ENCODE data around the gene HECTD1. TPM values are rescaled to one million over a fixed set of nuclear protein-coding genes. Genes with fewer than 3 reads are reported as not detected.
A peak's percentile ranks its signal among the peaks of the same experiment; 100 is the strongest.

Gene HECTD1
- total RNA-seq, 1 donor: 246 TPM

GRCh38 chr14:31110872-31111271 lies 96.7 kb downstream of the HECTD1 start:
- Histone ChIP-seq H3K4me3 (ENCODE audit: insufficient read depth, low read length) (no peak overlapping the region), H2AFZ (ENCODE audit: low read length) (no peak overlapping the region), H3K4me1 (ENCODE audit: insufficient read depth, low read length) (no peaks in the 10 kb centered on the region), H3K27me3 (ENCODE audit: insufficient read depth, low read length) (no peaks in the 10 kb centered on the region), H3K9me3 (ENCODE audit: low read depth, low read length) (no peaks in the 10 kb centered on the region), H3K36me3 (ENCODE audit: insufficient read depth, low read length) (peaks cover 76% of the 10 kb centered on the region), H3K79me2 (ENCODE audit: insufficient read depth, low read length) (no peaks in the 10 kb centered on the region), H3K4me2 (ENCODE audit: insufficient read depth, low read length) (no peak overlapping the region), H4K20me1 (ENCODE audit: insufficient read depth, low read length) (no peaks in the 10 kb centered on the region), H3K27ac (ENCODE audit: low read depth, low read length) (no peak overlapping the region)
- no peak for DNase-seq (ENCODE audit: insufficient read length, low spot score, missing footprints)
- TF ChIP-seq CTCF (IDR thresholded peaks at IDR 0.05; ENCODE audit: extremely low read depth, low read depth, low read length): no peak

DNA sequence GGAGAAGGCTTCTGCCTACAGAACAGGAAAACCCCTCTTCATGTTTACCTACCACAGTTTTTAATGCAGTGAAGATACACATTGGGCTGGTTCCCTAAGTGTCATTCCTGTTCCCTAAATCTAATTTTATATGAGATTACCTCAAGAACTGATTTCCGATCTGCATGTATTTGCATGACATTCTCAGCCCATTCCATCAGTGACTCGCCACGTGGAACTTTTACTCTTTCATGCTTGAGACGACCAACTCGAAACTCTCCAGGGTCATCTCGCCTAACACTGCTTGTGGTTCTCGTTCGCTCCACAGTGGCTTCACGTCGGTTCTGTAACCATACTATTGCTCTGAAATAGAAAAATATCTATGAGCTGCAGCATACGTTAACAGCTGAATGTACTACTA lies 98.3 kb downstream of the HECTD1 start:
- Histone ChIP-seq H3K9me3 (ENCODE audit: low read depth, low read length) (no peaks in the 10 kb centered on the region), H3K4me3 (ENCODE audit: insufficient read depth, low read length) (no peak overlapping the region), H2AFZ (ENCODE audit: low read length) (no peak overlapping the region), H3K27ac (ENCODE audit: low read depth, low read length) (no peak overlapping the region), H4K20me1 (ENCODE audit: insufficient read depth, low read length) (no peaks in the 10 kb centered on the region), H3K79me2 (ENCODE audit: insufficient read depth, low read length) (no peaks in the 10 kb centered on the region), H3K4me1 (ENCODE audit: insufficient read depth, low read length) (no peaks in the 10 kb centered on the region), H3K27me3 (ENCODE audit: insufficient read depth, low read length) (no peaks in the 10 kb centered on the region), H3K36me3 (ENCODE audit: insufficient read depth, low read length) (peaks cover 67% of the 10 kb centered on the region), H3K4me2 (ENCODE audit: insufficient read depth, low read length) (no peak overlapping the region)
- DNase-seq (ENCODE audit: insufficient read length, low spot score, missing footprints): no peak
- no peak for TF ChIP-seq CTCF (IDR thresholded peaks at IDR 0.05; ENCODE audit: extremely low read depth, low read depth, low read length)

DNA sequence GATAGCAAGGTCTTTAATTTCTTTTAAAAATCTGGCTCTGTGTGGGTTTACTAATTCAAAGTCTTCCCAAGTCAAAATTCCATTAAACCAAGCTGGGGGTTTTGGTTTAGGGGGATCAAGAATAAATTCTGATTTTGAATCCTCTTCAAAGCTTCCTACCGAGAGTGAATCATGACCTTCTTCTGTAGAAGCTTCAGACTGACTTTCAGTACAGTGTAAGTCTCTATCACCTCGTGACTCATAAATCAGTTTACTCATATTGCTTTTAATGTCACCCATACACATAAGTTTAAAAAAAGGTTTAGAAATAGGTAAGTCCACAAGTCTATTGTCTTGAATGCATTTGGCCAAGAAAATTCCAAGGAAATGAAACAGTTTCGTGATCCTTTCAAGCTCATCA lies 100.8 kb downstream of the HECTD1 start:
- Histone ChIP-seq H3K36me3 (ENCODE audit: insufficient read depth, low read length) (peaks cover 65% of the 10 kb centered on the region), H3K9me3 (ENCODE audit: low read depth, low read length) (no peaks in the 10 kb centered on the region), H3K4me2 (ENCODE audit: insufficient read depth, low read length) (no peak overlapping the region), H4K20me1 (ENCODE audit: insufficient read depth, low read length) (no peaks in the 10 kb centered on the region), H2AFZ (ENCODE audit: low read length) (no peak overlapping the region), H3K4me1 (ENCODE audit: insufficient read depth, low read length) (no peaks in the 10 kb centered on the region), H3K79me2 (ENCODE audit: insufficient read depth, low read length) (no peaks in the 10 kb centered on the region), H3K27ac (ENCODE audit: low read depth, low read length) (peak overlapping the region; percentile 32), H3K27me3 (ENCODE audit: insufficient read depth, low read length) (no peaks in the 10 kb centered on the region), H3K4me3 (ENCODE audit: insufficient read depth, low read length) (no peak overlapping the region)
- no peak for TF ChIP-seq CTCF (IDR thresholded peaks at IDR 0.05; ENCODE audit: extremely low read depth, low read depth, low read length)
- peak; percentile 52 for DNase-seq (ENCODE audit: insufficient read length, low spot score, missing footprints)

GRCh38 chr14:31097081-31097480 lies 110.5 kb downstream of the HECTD1 start:
- no peak for TF ChIP-seq CTCF (IDR thresholded peaks at IDR 0.05; ENCODE audit: extremely low read depth, low read depth, low read length)
- H3K27me3 ChIP-seq (ENCODE audit: insufficient read depth, low read length): no peaks in the 10 kb centered on the region

More at GRCh38 chr14:31097081-31097480, 110.5 kb downstream of the HECTD1 start:
- no peak overlapping the region for H3K4me2 ChIP-seq (ENCODE audit: insufficient read depth, low read length)
- no peak overlapping the region for H3K4me3 ChIP-seq (ENCODE audit: insufficient read depth, low read length)
- H3K4me1 ChIP-seq (ENCODE audit: insufficient read depth, low read length): no peaks in the 10 kb centered on the region
- no peak overlapping the region for H2AFZ ChIP-seq (ENCODE audit: low read length)
- no peaks in the 10 kb centered on the region for H3K9me3 ChIP-seq (ENCODE audit: low read depth, low read length)
- H3K36me3 ChIP-seq (ENCODE audit: insufficient read depth, low read length): peaks cover 29% of the 10 kb centered on the region
- no peak for DNase-seq (ENCODE audit: insufficient read length, low spot score, missing footprints)
- no peaks in the 10 kb centered on the region for H4K20me1 ChIP-seq (ENCODE audit: insufficient read depth, low read length)
- H3K27ac ChIP-seq (ENCODE audit: low read depth, low read length): no peak overlapping the region
- no peaks in the 10 kb centered on the region for H3K79me2 ChIP-seq (ENCODE audit: insufficient read depth, low read length)

Data from osteoblast (primary cell).